NOMO-1 (cell line): ENCODE results near the gene NTSR1.

ENCODE experiments used
- DNase-seq, 2 experiments: peaks; one replicate each; lab custom pipeline; 2025; ENCODE audit not compliant: unreplicated experiment in 2 of 2; lab: John Stamatoyannopoulos, UW

Gene NTSR1

DNA sequence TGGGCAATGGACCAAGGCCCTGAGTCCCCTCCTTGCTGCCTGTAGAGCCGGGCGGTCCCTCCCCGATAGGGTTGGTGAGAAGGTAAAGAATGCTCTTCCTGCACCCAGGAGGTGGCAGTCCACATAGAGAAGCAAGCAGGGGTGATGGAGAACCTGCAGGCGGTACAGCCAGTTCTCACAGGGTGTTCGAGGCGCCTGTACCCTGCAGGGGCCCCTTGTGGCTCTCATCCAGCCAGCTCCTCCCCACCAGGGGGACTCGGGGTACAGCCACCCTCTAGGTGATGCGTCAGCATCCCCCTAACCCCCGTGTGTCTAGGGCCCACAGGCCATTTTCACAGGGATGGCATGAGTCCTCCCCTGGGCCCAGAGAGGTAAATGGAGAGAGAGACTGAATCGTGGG lies 103.1 kb downstream of the NTSR1 start:
- no peak for DNase-seq
